Stomach (tissue), 9 donors: ENCODE results near the gene BABAM2. TPM values are rescaled to one million over a fixed set of nuclear protein-coding genes. Genes with fewer than 3 reads are reported as not detected.

ENCODE experiments used
- DNase-seq, 2 donors: peaks; one replicate each; pipeline versions ENCODE4 v3.0.0 to v3.0.0-alpha.2; 2013 to 2019
- H3K27ac ChIP-seq, 5 donors: fragments of 200-600 bp in 4 of 5; sonication (generic) in 4 of 5; one replicate each; pipeline ENCODE4 v1.5.1; 2013 to 2019; ENCODE audit warnings: mild to moderate bottlenecking in 1 of 5, moderate library complexity in 1 of 5
- H3K27me3 ChIP-seq, 3 donors: fragments of 200-600 bp; sonication (generic); one replicate each; pipeline ENCODE4 v1.5.1; 2017 to 2019; ENCODE audit warnings: mixed run types in 1 of 3
- H3K36me3 ChIP-seq, 4 donors: fragments of 200-600 bp; sonication (generic); 1 replicate in 3 of 4; 2 replicates in 1 of 4; pipeline ENCODE4 v1.5.1; 2016 to 2019
- H3K4me1 ChIP-seq, 4 donors: fragments of 200-600 bp; sonication (generic); one replicate each; pipeline ENCODE4 v1.5.1; 2016 to 2019
- H3K4me3 ChIP-seq, 4 donors: fragments of 200-600 bp; sonication (generic) in 3 of 4; one replicate each; pipeline ENCODE4 v1.5.1; 2016 to 2019; ENCODE audit warnings: mild to moderate bottlenecking in 1 of 4
- H3K9me3 ChIP-seq, 4 donors: fragments of 200-600 bp; sonication (generic); one replicate each; pipeline ENCODE4 v1.5.1; 2016 to 2019
- EP300 ChIP-seq: sonication (generic); formaldehyde crosslinking; IDR thresholded peaks from one replicate; pipeline ENCODE4 v1.6.1; 2017; ENCODE audit warnings: antibody characterized with exemption
- POLR2A ChIP-seq, 4 donors: fragments of 450-650 bp; IDR thresholded peaks; one replicate each; pipeline ENCODE4 v1.6.1; 2016; ENCODE audit warnings: antibody characterized with exemption in 4 of 4, control low read depth in 2 of 4, mild to moderate bottlenecking in 1 of 4, moderate library complexity in 1 of 4
- POLR2AphosphoS5 ChIP-seq, 3 donors: sonication (generic); formaldehyde crosslinking; IDR thresholded peaks; one replicate each; pipeline ENCODE4 v1.6.1; 2016; ENCODE audit warnings: antibody characterized with exemption in 3 of 3
- WGBS, 5 donors: extraction: QIAGEN DNeasy Blood & Tissue Kit in 3 of 5; methylation state at CpG; one replicate each; pipeline versions ENCODE4 v1.1.5 to v1.1.7; 2013 to 2018; 5-methylcytosine and 5-hydroxymethylcytosine counted together
- intact Hi-C: fragments of 100-400 bp; cut with DNase I; formaldehyde crosslinking; loops from one replicate; pipeline ENCODE4 v1.15.1; 2023; ENCODE audit warnings: low total_unique reads
- polyA plus RNA-seq, 3 donors: library from polyadenylated mRNA; stranded (reverse); fragments of 200-250 nt; gene quantifications; one replicate each; pipeline ENCODE4 v1.2.3, GENCODE V29; 2013
- total RNA-seq, 5 donors: library from RNA; depleted of rRNA; stranded (reverse); fragments of >200 nt; gene quantifications; one replicate each; pipeline versions ENCODE4 v1.1.0 to v1.2.3, GENCODE V29; 2014 to 2016
- TF ChIP-seq, protein P1 (sequence below), 7 experiments: fragments of 450-650 bp in 4 of 7; fragments of 200-600 bp in 3 of 7; sonication (generic) in 3 of 7; IDR thresholded peaks; one replicate each; pipeline ENCODE4 v1.5.1; 2016 to 2019; ENCODE audit warnings: antibody characterized with exemption in 7 of 7, control low read depth in 2 of 7, mild to moderate bottlenecking in 1 of 7
- donor health status: healthy with polysubstance abuse.
- donor health status: Bipolar disorder and iron deficiency.
- donor health status: healthy.

BABAM2 gene
- total and polyA plus RNA-seq, 8 donors = 14.2 to 41.4 (median 22.8) TPM

DNA sequence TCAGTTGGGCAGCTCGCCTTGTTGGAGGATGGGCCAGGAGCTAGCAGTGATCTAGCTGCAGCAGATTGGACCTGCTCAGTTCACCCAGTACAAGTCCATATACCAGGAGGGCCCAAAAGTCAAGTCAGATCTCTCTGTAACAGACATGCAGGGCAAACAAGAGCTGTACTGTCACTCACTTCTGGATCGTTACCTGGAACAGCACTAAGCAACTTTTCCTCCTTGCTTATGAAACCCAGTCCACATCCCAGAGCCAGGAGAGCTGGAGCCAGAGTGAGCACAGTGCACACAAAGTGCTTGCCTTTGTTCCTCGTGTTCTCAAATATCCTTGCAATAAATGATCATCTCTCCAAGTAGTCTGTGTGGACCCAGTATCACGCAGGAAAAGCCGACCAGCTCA is 258.0 kb downstream of the BABAM2 start:
- Histone ChIP-seq H3K4me1 (no peaks in the 10 kb centered on the region), H3K27ac (no peak overlapping the region), H3K36me3 (no peaks in the 10 kb centered on the region), H3K4me3 (no peak overlapping the region), H3K9me3 (no peaks in the 10 kb centered on the region), H3K27me3 (no peaks in the 10 kb centered on the region)
- 91 to 98% (median 93%) methylated on average over 5 of the region's 5 CpGs for WGBS, 5 donors
- intact Hi-C loops = no loop called here
- DNase-seq = no peak
- no peak for TF ChIP-seq POLR2AphosphoS5 (IDR thresholded peaks at IDR 0.05)
- no peak for TF ChIP-seq POLR2A (IDR thresholded peaks at IDR 0.05)

DNA sequence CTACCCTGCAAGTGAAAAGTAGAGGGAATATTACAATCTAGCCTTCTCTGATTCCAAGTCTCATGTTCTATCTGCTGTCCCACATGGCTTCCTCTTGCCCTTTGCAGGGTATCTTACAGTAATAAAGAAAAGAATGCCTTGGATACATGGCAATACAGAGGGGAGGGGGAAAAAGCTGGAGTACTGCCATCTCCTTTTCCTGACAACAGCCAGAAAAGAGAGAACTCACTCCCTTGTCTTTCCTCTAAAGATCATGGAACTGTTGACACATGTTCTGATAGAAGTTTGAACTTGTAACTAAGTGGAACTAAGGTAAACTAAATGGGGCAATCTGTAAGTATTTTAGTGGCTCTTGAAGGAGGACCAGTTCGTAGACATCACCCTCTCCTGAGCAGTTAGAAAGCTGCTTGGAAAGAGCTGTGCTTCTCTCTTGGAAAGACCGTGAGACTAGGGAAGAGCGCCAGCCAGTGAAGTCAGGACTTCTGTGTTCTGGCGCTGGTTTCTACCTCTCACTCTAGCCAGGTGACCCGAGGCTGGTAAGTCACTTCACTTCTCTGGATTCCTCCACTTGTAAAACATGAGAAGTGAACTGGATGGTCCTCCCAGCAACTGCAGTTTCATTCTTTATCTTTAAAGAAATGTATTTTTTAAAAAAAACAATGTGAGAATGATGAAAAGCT is 259.8 kb downstream of the BABAM2 start:
- H3K27me3 ChIP-seq = no peaks in the 10 kb centered on the region
- intact Hi-C loops = no loop called here
- no peaks in the 10 kb centered on the region for H3K4me1 ChIP-seq
- no peak for DNase-seq
- WGBS, 5 donors = 66 to 91% (median 80%) methylated on average over 5 of the region's 5 CpGs
- H3K9me3 ChIP-seq = peaks cover 0 to 2% (median 0%) of the 10 kb centered on the region in 4 donors
- TF ChIP-seq, protein P1, sequence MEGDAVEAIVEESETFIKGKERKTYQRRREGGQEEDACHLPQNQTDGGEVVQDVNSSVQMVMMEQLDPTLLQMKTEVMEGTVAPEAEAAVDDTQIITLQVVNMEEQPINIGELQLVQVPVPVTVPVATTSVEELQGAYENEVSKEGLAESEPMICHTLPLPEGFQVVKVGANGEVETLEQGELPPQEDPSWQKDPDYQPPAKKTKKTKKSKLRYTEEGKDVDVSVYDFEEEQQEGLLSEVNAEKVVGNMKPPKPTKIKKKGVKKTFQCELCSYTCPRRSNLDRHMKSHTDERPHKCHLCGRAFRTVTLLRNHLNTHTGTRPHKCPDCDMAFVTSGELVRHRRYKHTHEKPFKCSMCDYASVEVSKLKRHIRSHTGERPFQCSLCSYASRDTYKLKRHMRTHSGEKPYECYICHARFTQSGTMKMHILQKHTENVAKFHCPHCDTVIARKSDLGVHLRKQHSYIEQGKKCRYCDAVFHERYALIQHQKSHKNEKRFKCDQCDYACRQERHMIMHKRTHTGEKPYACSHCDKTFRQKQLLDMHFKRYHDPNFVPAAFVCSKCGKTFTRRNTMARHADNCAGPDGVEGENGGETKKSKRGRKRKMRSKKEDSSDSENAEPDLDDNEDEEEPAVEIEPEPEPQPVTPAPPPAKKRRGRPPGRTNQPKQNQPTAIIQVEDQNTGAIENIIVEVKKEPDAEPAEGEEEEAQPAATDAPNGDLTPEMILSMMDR (IDR thresholded peaks at IDR 0.05) = no peak
- TF ChIP-seq EP300 (no peak), POLR2A (IDR thresholded peaks at IDR 0.05) (no peak), POLR2AphosphoS5 (IDR thresholded peaks at IDR 0.05) (no peak)
- H3K36me3 ChIP-seq = no peaks in the 10 kb centered on the region
- no peak overlapping the region for H3K4me3 ChIP-seq
- no peak overlapping the region for H3K27ac ChIP-seq

DNA sequence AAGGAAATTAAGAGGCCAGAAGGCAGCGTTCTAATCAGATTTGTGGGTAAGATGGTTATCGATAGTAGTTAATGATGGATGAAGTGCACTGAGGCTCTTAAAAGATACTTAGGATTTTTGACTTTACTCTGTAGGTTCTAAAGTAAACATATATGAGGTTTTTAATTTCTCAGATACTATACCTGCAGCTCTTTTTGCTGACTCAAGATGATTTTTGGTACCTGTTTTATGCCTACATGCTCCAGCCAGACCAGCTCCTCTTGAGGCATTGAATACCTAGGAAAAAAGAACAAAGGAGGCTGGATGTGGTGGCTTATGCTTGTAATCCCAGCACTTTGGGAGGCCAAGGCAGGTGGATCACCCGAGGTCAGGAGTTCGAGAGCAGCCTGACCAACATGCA is 260.5 kb downstream of the BABAM2 start:
- peaks cover 0 to 8% (median 3%) of the 10 kb centered on the region in 4 donors for H3K9me3 ChIP-seq
- H3K36me3 ChIP-seq = no peaks in the 10 kb centered on the region
- H3K27me3 ChIP-seq = no peaks in the 10 kb centered on the region
- no peak overlapping the region for H3K27ac ChIP-seq
- no peak overlapping the region for H3K4me3 ChIP-seq
- 94 to 96% (median 94%) methylated on average over 4 of the region's 4 CpGs for WGBS, 5 donors
- H3K4me1 ChIP-seq = no peaks in the 10 kb centered on the region
- no peak for DNase-seq
- no peak for TF ChIP-seq EP300
- no peak for TF ChIP-seq POLR2A (IDR thresholded peaks at IDR 0.05)
- TF ChIP-seq POLR2AphosphoS5 (IDR thresholded peaks at IDR 0.05) = no peak
- TF ChIP-seq, protein P1 (IDR thresholded peaks at IDR 0.05) = no peak
- intact Hi-C loops = no loop called here

DNA sequence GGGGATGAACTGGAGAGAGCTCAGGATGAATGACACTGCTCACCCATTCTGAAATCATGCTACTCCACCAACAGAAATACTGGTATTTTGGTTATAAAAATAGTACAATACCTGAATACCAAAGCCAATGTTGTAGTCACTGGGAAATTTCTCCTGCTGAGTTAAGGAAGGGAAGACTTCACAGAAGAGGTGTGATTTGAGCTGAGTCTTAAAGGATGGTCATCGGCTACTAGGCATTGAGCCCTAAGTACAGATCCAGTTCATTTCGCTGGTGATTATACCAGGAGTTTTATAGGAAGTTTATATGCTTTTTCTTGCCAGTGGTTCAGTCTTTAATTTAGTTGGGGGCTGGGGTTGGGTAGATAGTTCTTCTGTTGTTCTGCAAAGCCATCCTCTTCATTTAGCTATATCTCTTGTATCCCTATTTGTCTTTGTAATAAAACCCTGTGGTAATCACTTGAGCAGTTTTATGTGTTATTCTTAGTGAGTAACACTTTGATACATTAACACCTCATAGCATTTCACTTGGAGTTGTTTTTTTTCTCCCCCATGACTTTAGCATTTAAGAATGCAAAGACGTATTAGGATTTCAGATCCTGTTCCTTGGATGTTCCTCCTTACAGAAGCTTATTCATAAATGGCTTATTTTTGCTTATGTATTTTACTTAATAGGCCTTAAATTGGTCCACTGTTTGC is 262.2 kb downstream of the BABAM2 start:
- 88 to 99% (median 91%) methylated on average over 3 of the region's 3 CpGs for WGBS, 5 donors
- intact Hi-C loops = no loop called here
- Histone ChIP-seq H3K27ac (no peak overlapping the region), H3K4me3 (no peak overlapping the region), H3K36me3 (no peaks in the 10 kb centered on the region), H3K27me3 (no peaks in the 10 kb centered on the region), H3K4me1 (no peaks in the 10 kb centered on the region), H3K9me3 (peaks cover 0 to 12% (median 6%) of the 10 kb centered on the region in 4 donors)
- TF ChIP-seq, protein P1 (IDR thresholded peaks at IDR 0.05) = no peak
- no peak for TF ChIP-seq POLR2A (IDR thresholded peaks at IDR 0.05)
- no peak for TF ChIP-seq POLR2AphosphoS5 (IDR thresholded peaks at IDR 0.05)
- no peak for TF ChIP-seq EP300
- no peak for DNase-seq

DNA sequence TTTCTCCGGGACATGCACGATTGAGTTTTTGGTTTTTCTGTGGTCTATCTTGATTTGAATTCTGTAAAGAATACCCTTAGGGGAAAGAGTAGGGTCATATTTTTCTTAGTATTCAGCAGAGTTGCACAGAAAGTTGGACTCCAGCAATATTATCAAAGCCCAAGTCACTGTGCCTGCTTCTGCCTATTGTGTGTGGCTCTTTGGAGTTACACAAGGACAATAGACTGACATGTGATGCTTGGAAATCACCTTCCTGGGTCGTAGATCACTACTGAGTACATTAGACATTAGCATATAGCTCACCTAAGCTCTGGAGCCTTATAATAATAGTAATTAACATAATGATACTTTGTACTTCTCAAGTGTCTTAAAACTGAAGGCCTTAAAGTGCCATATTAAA is 263.3 kb downstream of the BABAM2 start:
- intact Hi-C loops = no loop called here

More for the DNA sequence above, 263.3 kb downstream of the BABAM2 start:
- no peaks in the 10 kb centered on the region for H3K27me3 ChIP-seq
- WGBS, 5 donors = 83 to 89% (median 87%) methylated on average over 3 of the region's 3 CpGs
- H3K4me3 ChIP-seq = no peak overlapping the region
- H3K9me3 ChIP-seq = peaks cover 0 to 12% (median 6%) of the 10 kb centered on the region in 4 donors
- TF ChIP-seq POLR2AphosphoS5 (IDR thresholded peaks at IDR 0.05) = no peak
- no peak for TF ChIP-seq EP300
- TF ChIP-seq POLR2A (IDR thresholded peaks at IDR 0.05) = no peak
- TF ChIP-seq, protein P1 (IDR thresholded peaks at IDR 0.05) = no peak
- H3K27ac ChIP-seq = no peak overlapping the region
- DNase-seq = no peak
- H3K4me1 ChIP-seq = no peaks in the 10 kb centered on the region
- H3K36me3 ChIP-seq = no peaks in the 10 kb centered on the region
